B cell (primary cell): ENCODE measurements around the gene AARS2. TPM values are rescaled to one million over a fixed set of nuclear protein-coding genes. Genes with fewer than 3 reads are reported as not detected.

Source experiments
- ATAC-seq: fragments of 200-7000 bp; cut with Tn5 transposase; one replicate; pipeline ENCODE4 v1.10.0; 2021; ENCODE audit warnings: low read depth, mild to moderate bottlenecking, moderate number of reproducible peaks, moderate library complexity
- CTCF ChIA-PET: fragments of 350-600 bp; sonication (Branson Sonifier 250); formaldehyde crosslinking; loops from one replicate; lab custom pipeline; 2021; ENCODE audit warnings: antibody characterized with exemption, inconsistent platforms; lab: Charles Lee
- POLR2A ChIA-PET: fragments of 350-600 bp; sonication (Branson Sonifier 250); formaldehyde crosslinking; loops from one replicate; lab custom pipeline; 2021; ENCODE audit warnings: antibody characterized with exemption; lab: Charles Lee
- DNase-seq: peaks from one replicate; pipeline ENCODE4 v3.0.0; 2013
- H2AFZ ChIP-seq: 2 replicates; pipeline ENCODE4 v1.6.1; 2012; ENCODE audit warnings: mild to moderate bottlenecking, low read depth, low read length; ENCODE audit not compliant: insufficient read depth, poor library complexity, severe bottlenecking
- H3K27ac ChIP-seq, 2 donors: 1 replicate in 1 of 2; 2 replicates in 1 of 2; pipeline ENCODE4 v1.5.1; 2012 to 2013; ENCODE audit warnings: low read length in 2 of 2, mild to moderate bottlenecking in 2 of 2, moderate library complexity in 1 of 2
- H3K27me3 ChIP-seq, 4 experiments: fragments of 200-600 bp in 1 of 4; sonication (generic) in 1 of 4; replicated peaks in 1 of 4; 1 replicate in 2 of 4; 2 replicates in 2 of 4; pipeline versions ENCODE4 v1.6.1 to v1.7.0; 2013 to 2016; ENCODE audit warnings: low read length in 3 of 4, mild to moderate bottlenecking in 2 of 4, mixed read lengths in 1 of 4, moderate library complexity in 1 of 4; ENCODE audit not compliant: insufficient read depth in 4 of 4, control insufficient read depth in 3 of 4; ENCODE audit errors: control extremely low read depth in 1 of 4
- H3K36me3 ChIP-seq, 2 experiments: replicated peaks in 1 of 2; 1 replicate in 1 of 2; 2 replicates in 1 of 2; pipeline versions ENCODE4 v1.6.1 to v1.7.1; 2013; ENCODE audit warnings: low read length in 1 of 2; ENCODE audit not compliant: insufficient read depth in 2 of 2, control insufficient read depth in 1 of 2; ENCODE audit errors: control extremely low read depth in 1 of 2, extremely low read depth in 1 of 2
- H3K4me1 ChIP-seq, 2 donors: fragments of 200-600 bp in 1 of 2; sonication (generic) in 1 of 2; 1 replicate in 1 of 2; 2 replicates in 1 of 2; pipeline versions ENCODE4 v1.5.1 to v1.6.1; 2013 to 2017; ENCODE audit warnings: low read length in 2 of 2; ENCODE audit not compliant: control insufficient read depth in 2 of 2, insufficient read depth in 2 of 2
- H3K4me2 ChIP-seq: replicated peaks from 2 replicates; pipeline ENCODE3; 2012; ENCODE audit warnings: mild to moderate bottlenecking, low read depth, low read length; ENCODE audit not compliant: poor library complexity, severe bottlenecking
- H3K4me3 ChIP-seq, 5 experiments: fragments of 200-600 bp in 1 of 5; sonication (generic) in 1 of 5; 1 replicate in 3 of 5; 2 replicates in 2 of 5; pipeline versions ENCODE4 v1.5.1 to v1.7.0; 2011 to 2016; ENCODE audit warnings: low read length in 4 of 5, mild to moderate bottlenecking in 4 of 5, low read depth in 2 of 5, control low read depth in 1 of 5, moderate library complexity in 1 of 5; ENCODE audit not compliant: insufficient read depth in 1 of 5; ENCODE audit errors: control extremely low read depth in 1 of 5, extremely low read depth in 1 of 5
- H3K79me2 ChIP-seq: fragments of 200-600 bp; sonication (generic); one replicate; pipeline ENCODE4 v1.6.0; 2016; ENCODE audit warnings: low read length; ENCODE audit not compliant: control insufficient read depth, insufficient read depth
- H3K9ac ChIP-seq: fragments of 200-600 bp; sonication (generic); 2 replicates; pipeline ENCODE4 v1.6.1; 2017; ENCODE audit warnings: mild to moderate bottlenecking, low read length, moderate library complexity
- H3K9me3 ChIP-seq, 3 donors: one replicate each; pipeline versions ENCODE4 v1.6.1 to v1.7.1; 2013; ENCODE audit warnings: low read length in 2 of 3; ENCODE audit not compliant: control insufficient read depth in 2 of 3, insufficient read depth in 1 of 3; ENCODE audit errors: control extremely low read depth in 1 of 3
- H4K20me1 ChIP-seq: 2 replicates; pipeline ENCODE4 v1.6.0; 2012; ENCODE audit warnings: mild to moderate bottlenecking, low read length; ENCODE audit not compliant: insufficient read depth, control insufficient read depth, poor library complexity, severe bottlenecking
- H3K27ac Mint-ChIP-seq: one replicate; pipeline ENCODE4 v1.8.0; 2021; ENCODE audit warnings: mixed read lengths
- H3K27me3 Mint-ChIP-seq: one replicate; pipeline ENCODE4 v1.8.0; 2021; ENCODE audit warnings: mixed read lengths
- H3K4me1 Mint-ChIP-seq: one replicate; pipeline ENCODE4 v1.8.0; 2021; ENCODE audit warnings: mixed read lengths
- H3K4me3 Mint-ChIP-seq: one replicate; pipeline ENCODE4 v1.8.0; 2021; ENCODE audit warnings: mixed read lengths
- H3K9me3 Mint-ChIP-seq: one replicate; pipeline ENCODE4 v1.8.0; 2022; ENCODE audit warnings: mixed read lengths; ENCODE audit not compliant: insufficient read depth
- CTCF ChIP-seq: fragments of 200-600 bp; IDR thresholded peaks from one replicate; pipeline ENCODE4 v1.8.0; 2022; ENCODE audit warnings: antibody characterized with exemption, mild to moderate bottlenecking
- EZH2 ChIP-seq: IDR thresholded peaks from 2 replicates; pipeline ENCODE4 v1.6.1; 2012; ENCODE audit warnings: borderline replicate concordance, low read depth, mild to moderate bottlenecking, moderate library complexity, low read length; ENCODE audit not compliant: insufficient read depth, poor library complexity, severe bottlenecking
- WGBS: methylation state at CpG from one replicate; pipeline ENCODE4 v1.1.5; 2013; ENCODE audit warnings: missing lambda C conversion rate; ENCODE audit not compliant: insufficient coverage; 5-methylcytosine and 5-hydroxymethylcytosine counted together
- intact Hi-C: fragments of 100-400 bp; cut with micrococcal nuclease; formaldehyde crosslinking; loops from one replicate; pipeline ENCODE4 v1.10.0; 2022
- polyA plus RNA-seq: library from polyadenylated mRNA; depleted of rRNA; stranded (reverse); fragments of >200 nt; gene quantifications from 2 replicates; pipeline ENCODE4 v1.2.3, GENCODE V29; 2012
- total RNA-seq, 2 donors: library from RNA; stranded (reverse); fragments of 120-200 nt in 1 of 2; gene quantifications; 1 replicate in 1 of 2; 2 replicates in 1 of 2; pipeline versions ENCODE4 v1.2.3 to v1.2.4, GENCODE V29; 2013 to 2022

AARS2 gene
- total and polyA plus RNA-seq, 2 donors (not counting 1 experiment from before 2014, with no cell fraction given): 11.3 to 21.3 TPM

DNA sequence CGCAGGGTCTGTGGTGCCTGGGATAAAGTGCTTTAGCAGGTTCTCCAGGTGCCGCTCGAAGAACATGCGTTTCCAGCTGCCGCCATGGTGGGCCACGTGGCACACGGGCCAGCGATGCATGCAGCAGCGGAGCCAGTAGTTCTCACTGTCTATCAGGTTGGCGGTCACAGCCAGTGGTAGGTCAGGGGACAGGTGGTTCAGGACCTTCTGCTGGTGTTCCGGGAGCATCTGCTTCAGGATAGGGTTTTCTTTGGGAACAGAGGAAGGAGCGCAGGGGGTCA, 26.9 kb downstream of the AARS2 start:
- Histone ChIP-seq H3K9ac (no peak overlapping the region), H3K4me1 (no peaks in the 10 kb centered on the region), H3K27ac (no peak overlapping the region), H2AFZ (no peak overlapping the region), H3K9me3 (no peaks in the 10 kb centered on the region), H3K36me3 (no peaks in the 10 kb centered on the region), H3K79me2 (no peaks in the 10 kb centered on the region), H4K20me1 (no peaks in the 10 kb centered on the region), H3K4me3 (no peak overlapping the region), H3K4me2 (no peak overlapping the region), H3K27me3 (peaks cover 0 to 28% (median 6%) of the 10 kb centered on the region in 4 experiments)
- intact Hi-C loops: no loop called here
- H3K27ac Mint-ChIP-seq: no peak overlapping the region
- ChIA-PET POLR2A (no interaction called here), CTCF (no interaction called here)
- H3K4me3 Mint-ChIP-seq: no peak overlapping the region
- WGBS: 96% methylated on average over 12 of the region's 12 CpGs
- no peaks in the 10 kb centered on the region for H3K4me1 Mint-ChIP-seq
- TF ChIP-seq CTCF: no peak
- TF ChIP-seq EZH2: no peak
- DNase-seq: no peak
- no peaks in the 10 kb centered on the region for H3K9me3 Mint-ChIP-seq
- H3K27me3 Mint-ChIP-seq: peaks cover 67% of the 10 kb centered on the region
- no peak for ATAC-seq

- H3K27ac Mint-ChIP-seq: no peak overlapping the region
- Histone ChIP-seq H3K4me1 (no peaks in the 10 kb centered on the region), H3K27me3 (peaks cover 0 to 25% (median 6%) of the 10 kb centered on the region in 4 experiments), H3K9ac (no peak overlapping the region), H2AFZ (no peak overlapping the region), H3K4me2 (no peak overlapping the region), H3K36me3 (no peaks in the 10 kb centered on the region), H3K79me2 (no peaks in the 10 kb centered on the region), H3K27ac (no peak overlapping the region), H3K9me3 (no peaks in the 10 kb centered on the region), H3K4me3 (no peak overlapping the region), H4K20me1 (no peaks in the 10 kb centered on the region)
- DNase-seq (no peak), ATAC-seq (no peak)
- TF ChIP-seq CTCF: no peak
- TF ChIP-seq EZH2: no peak
- H3K4me3 Mint-ChIP-seq: no peak overlapping the region
- ChIA-PET POLR2A (no interaction called here), CTCF (no interaction called here)
- no peaks in the 10 kb centered on the region for H3K4me1 Mint-ChIP-seq
- H3K27me3 Mint-ChIP-seq: peaks cover 67% of the 10 kb centered on the region
- 87% methylated on average over 23 of the region's 25 CpGs for WGBS
- H3K9me3 Mint-ChIP-seq: no peaks in the 10 kb centered on the region
- intact Hi-C loops: no loop called here
These were observed 27.4 kb downstream of the AARS2 start for GRCh38 chr6:44285552-44286284.
